IMR-90 (cell line): ENCODE data around the gene SKIC8. TPM values are rescaled to one million over a fixed set of nuclear protein-coding genes. Genes with fewer than 3 reads are reported as not detected.

Experiments
- ATAC-seq: fragments of 200-7000 bp; cut with Tn5 transposase; 2 replicates; pipeline ENCODE4 v1.9.1; 2020; ENCODE audit warnings: low read depth, mild to moderate bottlenecking, moderate library complexity
- BruUV-seq: library from RNA; stranded (reverse); fragments of 400-500 nt; replicated peaks from 2 replicates; lab custom pipeline; 2021; lab: Mats Ljungman, UMichigan
- CTCF ChIA-PET: fragments of 300-600 bp; formaldehyde crosslinking; extraction: SDS; loops from one replicate; lab custom pipeline; 2021; ENCODE audit warnings: antibody characterized with exemption; lab: Yijun Ruan, JAX
- POLR2A ChIA-PET: fragments of 300-600 bp; sonication (Branson Sonifier 250); formaldehyde crosslinking; loops from one replicate; lab custom pipeline; 2022; ENCODE audit warnings: antibody characterized with exemption; ENCODE audit not compliant: unreplicated experiment; lab: Charles Lee
- DNase-seq: peaks from one replicate; pipeline ENCODE4 v3.0.0; 2013
- H2AFZ ChIP-seq: replicated peaks from 2 replicates; pipeline ENCODE3; 2013; ENCODE audit warnings: low read length, mild to moderate bottlenecking; ENCODE audit not compliant: poor library complexity
- H2AK5ac ChIP-seq: 2 replicates; pipeline ENCODE4 v1.6.1; 2013; ENCODE audit warnings: low read depth, low read length, inconsistent platforms
- H2AK9ac ChIP-seq: replicated peaks from 2 replicates; pipeline ENCODE3; 2013; ENCODE audit warnings: mild to moderate bottlenecking, low read depth, low read length, moderate library complexity; ENCODE audit not compliant: poor library complexity
- H2BK120ac ChIP-seq: 2 replicates; pipeline ENCODE4 v1.6.1; 2013; ENCODE audit warnings: low read depth, low read length, inconsistent platforms
- H2BK15ac ChIP-seq: 3 replicates; pipeline ENCODE4 v1.6.1; 2013; ENCODE audit warnings: low read depth, low read length, inconsistent platforms
- H2BK20ac ChIP-seq: 2 replicates; pipeline ENCODE4 v1.6.1; 2013; ENCODE audit warnings: low read depth, mild to moderate bottlenecking, inconsistent platforms, low read length, moderate library complexity
- H2BK5ac ChIP-seq: 2 replicates; pipeline ENCODE4 v1.6.1; 2013; ENCODE audit warnings: mild to moderate bottlenecking, low read depth, low read length, inconsistent platforms; ENCODE audit not compliant: poor library complexity, severe bottlenecking
- H3K14ac ChIP-seq: replicated peaks from 2 replicates; pipeline ENCODE4 v1.6.1; 2013; ENCODE audit warnings: low read depth, low read length, inconsistent platforms
- H3K18ac ChIP-seq: 2 replicates; pipeline ENCODE4 v1.6.1; 2013; ENCODE audit warnings: low read depth, low read length, control low read depth
- H3K23ac ChIP-seq: 2 replicates; pipeline ENCODE4 v1.6.1; 2013; ENCODE audit warnings: low read depth, low read length, inconsistent platforms
- H3K27ac ChIP-seq: 2 replicates; pipeline ENCODE4 v1.5.1; 2013; ENCODE audit warnings: mild to moderate bottlenecking, control low read depth, low read length; ENCODE audit not compliant: insufficient read depth
- H3K27me3 ChIP-seq: 2 replicates; pipeline ENCODE4 v1.6.1; 2013; ENCODE audit warnings: low read length; ENCODE audit not compliant: control insufficient read depth, insufficient read depth
- H3K36me3 ChIP-seq: 2 replicates; pipeline ENCODE4 v1.6.1; 2013; ENCODE audit warnings: low read length, mixed read lengths; ENCODE audit not compliant: control insufficient read depth, insufficient read depth
- H3K4ac ChIP-seq: 2 replicates; pipeline ENCODE4 v1.6.1; 2013; ENCODE audit warnings: low read depth, low read length, inconsistent platforms
- H3K4me1 ChIP-seq: 2 replicates; pipeline ENCODE4 v1.6.1; 2013; ENCODE audit warnings: low read length, mixed read lengths; ENCODE audit not compliant: control insufficient read depth, insufficient read depth
- H3K4me2 ChIP-seq: 2 replicates; pipeline ENCODE4 v1.6.1; 2013; ENCODE audit warnings: low read depth, mild to moderate bottlenecking, control low read depth, low read length, moderate library complexity
- H3K4me3 ChIP-seq: 2 replicates; pipeline ENCODE4 v1.5.1; 2013; ENCODE audit warnings: low read depth, mild to moderate bottlenecking, control low read depth, low read length, moderate library complexity; ENCODE audit not compliant: insufficient read depth
- H3K56ac ChIP-seq: 2 replicates; pipeline ENCODE4 v1.6.1; 2013; ENCODE audit warnings: low read length, inconsistent platforms; ENCODE audit not compliant: insufficient read depth; ENCODE audit errors: extremely low read depth
- H3K79me1 ChIP-seq, 2 experiments: 2 replicates each; pipeline ENCODE4 v1.6.1; 2013; ENCODE audit warnings: low read length in 2 of 2, inconsistent platforms in 1 of 2, low read depth in 1 of 2
- H3K9ac ChIP-seq: 2 replicates; pipeline ENCODE4 v1.6.1; 2013; ENCODE audit warnings: low read depth, low read length, control low read depth
- H3K9me1 ChIP-seq: 2 replicates; pipeline ENCODE4 v1.6.1; 2013; ENCODE audit warnings: low read length, inconsistent platforms; ENCODE audit not compliant: insufficient read depth
- H3K9me3 ChIP-seq: 2 replicates; pipeline ENCODE4 v1.6.1; 2013; ENCODE audit warnings: low read length; ENCODE audit not compliant: control insufficient read depth, insufficient read depth
- H4K20me1 ChIP-seq: 2 replicates; pipeline ENCODE4 v1.6.1; 2013; ENCODE audit warnings: low read length, inconsistent platforms; ENCODE audit not compliant: insufficient read depth
- H4K5ac ChIP-seq: 2 replicates; pipeline ENCODE4 v1.6.1; 2013; ENCODE audit warnings: mild to moderate bottlenecking, low read depth, low read length, control low read depth
- H4K8ac ChIP-seq, 2 experiments: 2 replicates each; pipeline ENCODE4 v1.6.1; 2013; ENCODE audit warnings: low read depth in 2 of 2, low read length in 2 of 2, control low read depth in 1 of 2, inconsistent platforms in 1 of 2
- H4K91ac ChIP-seq: 2 replicates; pipeline ENCODE4 v1.6.1; 2013; ENCODE audit warnings: low read depth, low read length, inconsistent platforms; ENCODE audit not compliant: insufficient read depth
- CEBPB ChIP-seq: IDR thresholded peaks from 2 replicates; pipeline ENCODE4 v1.6.1; 2012; ENCODE audit warnings: low read depth, low read length, improper control_type of control experiment
- CHD1 ChIP-seq: IDR thresholded peaks from 2 replicates; pipeline ENCODE4 v1.6.1; 2012; ENCODE audit warnings: low read depth, low read length, improper control_type of control experiment
- CTCF ChIP-seq: conservative IDR thresholded peaks from 2 replicates; pipeline ENCODE4 v1.5.1; 2012; ENCODE audit warnings: mild to moderate bottlenecking, low read depth, low read length, improper control_type of control experiment
- ELK1 ChIP-seq: fragments of 150-350 bp; IDR thresholded peaks from 2 replicates; pipeline ENCODE4 v1.6.1; 2016; ENCODE audit warnings: low read depth, mild to moderate bottlenecking, low read length, moderate library complexity, borderline replicate concordance
- MXI1 ChIP-seq: IDR thresholded peaks from 2 replicates; pipeline ENCODE4 v1.6.1; 2012; ENCODE audit warnings: low read depth, mild to moderate bottlenecking, low read length, moderate library complexity, borderline replicate concordance
- POLR2A ChIP-seq: IDR thresholded peaks from 2 replicates; pipeline ENCODE4 v1.6.1; 2012; ENCODE audit warnings: mild to moderate bottlenecking, low read depth, low read length
- RAD21 ChIP-seq: IDR thresholded peaks from 2 replicates; pipeline ENCODE4 v1.6.1; 2012; ENCODE audit warnings: low read length, improper control_type of control experiment
- RCOR1 ChIP-seq: IDR thresholded peaks from 2 replicates; pipeline ENCODE4 v1.6.1; 2012; ENCODE audit warnings: mild to moderate bottlenecking, low read length, improper control_type of control experiment; ENCODE audit not compliant: insufficient replicate concordance
- SMC3 ChIP-seq: fragments of 150-350 bp; IDR thresholded peaks from 2 replicates; pipeline ENCODE4 v1.6.1; 2016; ENCODE audit warnings: low read depth, mild to moderate bottlenecking, antibody characterized with exemption, low read length, moderate library complexity
- USF2 ChIP-seq: fragments of 150-350 bp; IDR thresholded peaks from 2 replicates; pipeline ENCODE4 v1.6.1; 2017; ENCODE audit warnings: mild to moderate bottlenecking, antibody characterized with exemption, low read length, low read depth
- WGBS, 2 experiments: methylation state at CpG; one replicate each; pipeline versions ENCODE4 v1.1.5 to v1.1.7; 2013; ENCODE audit warnings: missing lambda C conversion rate in 2 of 2; ENCODE audit not compliant: insufficient read length in 1 of 2; ENCODE audit errors: extremely low coverage in 2 of 2; 5-methylcytosine and 5-hydroxymethylcytosine counted together
- dilution Hi-C: fragments of 300-500 bp; cut with HindIII; formaldehyde crosslinking; loops from one replicate; pipeline ENCODE4 v1.14.3; 2018; ENCODE audit warnings: low sequenced_read_pairs; ENCODE audit not compliant: unreplicated experiment
- in situ Hi-C: fragments of 300-500 bp; cut with MboI; formaldehyde crosslinking; loops from 3 replicates; pipeline ENCODE4 v1.14.3; 2019; ENCODE audit warnings: low sequenced_read_pairs, inconsistent platforms, mixed read lengths
- intact Hi-C: fragments of 100-400 bp; cut with micrococcal nuclease; formaldehyde crosslinking; loops from 2 replicates; pipeline ENCODE4 v1.10.0; 2022
- polyA plus RNA-seq, 3 experiments: library from polyadenylated mRNA; depleted of rRNA; stranded (reverse); fragments of >200 nt; gene quantifications; 2 replicates each; pipeline ENCODE4 v1.2.3, GENCODE V29; 2012; ENCODE audit warnings: low replicate concordance in 1 of 3
- total RNA-seq: library from RNA; depleted of rRNA; stranded (reverse); fragments of >200 nt; gene quantifications from 2 replicates; pipeline ENCODE4 v1.2.3, GENCODE V29; 2012

SKIC8 gene
- total and polyA plus RNA-seq, 2 of the 4 experiments (the other 2 are of a cell fraction): 72.2 to 124 TPM

GRCh38 chr15:78342021-78342420, 42.6 kb upstream of the SKIC8 start:
- H2BK5ac ChIP-seq: no peak overlapping the region
- H3K9me1 ChIP-seq: no peaks in the 10 kb centered on the region
- H3K23ac ChIP-seq: no peak overlapping the region
- WGBS, 2 experiments: 0% methylated on average over 1 of the region's 5 CpGs; no CpG with 5 or more reads in 1 of the 2 experiments
- H2AK9ac ChIP-seq: no peak overlapping the region
- TF ChIP-seq RCOR1: no peak
- TF ChIP-seq ELK1: no peak
- TF ChIP-seq USF2: no peak
- no peak for TF ChIP-seq CHD1
- TF ChIP-seq CTCF: no peak
- TF ChIP-seq RAD21: no peak
- TF ChIP-seq SMC3: no peak
- TF ChIP-seq POLR2A: no peak
- TF ChIP-seq MXI1: no peak
- TF ChIP-seq CEBPB: no peak
- no peak for DNase-seq
- H3K9me3 ChIP-seq: no peaks in the 10 kb centered on the region
- no peaks in the 10 kb centered on the region for H4K20me1 ChIP-seq
- no peak overlapping the region for H2BK20ac ChIP-seq
- no peak overlapping the region for H3K56ac ChIP-seq
- H3K27me3 ChIP-seq: peaks cover 74% of the 10 kb centered on the region
- ATAC-seq: no peak
- no peak overlapping the region for H4K5ac ChIP-seq
- H3K18ac ChIP-seq: no peak overlapping the region
- no peaks in the 10 kb centered on the region for H3K36me3 ChIP-seq
- ChIA-PET POLR2A (no interaction called here), CTCF (no interaction called here)
- H3K4ac ChIP-seq: no peak overlapping the region
- H4K8ac ChIP-seq: no peak overlapping the region
- intact Hi-C loops: no loop called here
- H2AFZ ChIP-seq: no peak overlapping the region
- H3K4me3 ChIP-seq: no peak overlapping the region
- no peaks in the 10 kb centered on the region for H3K79me1 ChIP-seq
- H3K4me2 ChIP-seq: no peak overlapping the region
- no peak overlapping the region for H4K91ac ChIP-seq
- dilution Hi-C loops: no loop called here
- H3K4me1 ChIP-seq: peaks cover 1% of the 10 kb centered on the region; the same call in 1 of the 2 replicates
- no peak overlapping the region for H2AK5ac ChIP-seq
- no peak overlapping the region for H2BK15ac ChIP-seq
- no peak overlapping the region for H2BK120ac ChIP-seq
- BruUV-seq: no TSS peak
- no peak overlapping the region for H3K27ac ChIP-seq
- in situ Hi-C loops: no loop called here
- H3K14ac ChIP-seq: no peak overlapping the region
- no peak overlapping the region for H3K9ac ChIP-seq
